ENCODE results near the gene C2CD2. TPM values are rescaled to one million over a fixed set of nuclear protein-coding genes. Genes with fewer than 3 reads are reported as not detected.

The C2CD2 gene
- total RNA-seq, 2 experiments from 2014 or later, result 8.2 to 8.8 TPM

DNA sequence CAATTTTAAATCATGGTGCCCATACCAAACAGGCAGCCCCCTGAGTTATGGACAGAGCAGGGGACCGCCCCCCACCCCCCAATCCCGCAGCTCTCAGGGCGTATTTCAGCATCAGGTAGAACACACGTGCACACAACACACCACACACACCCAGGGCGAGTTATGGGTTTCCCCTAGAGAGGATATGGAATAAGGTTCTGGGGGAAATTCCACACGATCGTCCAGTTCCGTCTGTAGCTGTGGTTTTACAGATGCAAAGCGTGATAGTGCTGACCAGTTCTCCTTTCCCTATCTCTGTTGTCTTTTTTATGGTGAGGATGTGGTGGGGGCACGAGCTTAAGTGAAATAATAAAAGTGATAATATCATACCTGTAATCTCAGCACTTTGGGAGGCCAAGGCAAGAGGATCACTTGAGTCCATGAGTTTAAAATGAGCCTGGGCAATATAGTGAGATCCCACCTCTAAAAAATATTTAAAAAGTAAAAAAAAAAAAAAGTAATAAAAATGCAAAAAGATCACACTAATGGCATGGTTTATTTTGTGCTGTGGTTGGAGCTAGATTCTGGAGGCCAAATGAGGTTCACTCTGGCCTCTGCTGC is 25.1 kb downstream of the C2CD2 start:
- ATAC-seq (ENCODE audit: poor library complexity), result no peak
- H3K36me3 Mint-ChIP-seq (ENCODE audit: low read depth), result peaks cover 9% of the 10 kb centered on the region
- H3K27me3 Mint-ChIP-seq, result peaks cover 7% of the 10 kb centered on the region
- no peaks in the 10 kb centered on the region for H3K9me3 Mint-ChIP-seq
- TF ChIP-seq, protein P1, sequence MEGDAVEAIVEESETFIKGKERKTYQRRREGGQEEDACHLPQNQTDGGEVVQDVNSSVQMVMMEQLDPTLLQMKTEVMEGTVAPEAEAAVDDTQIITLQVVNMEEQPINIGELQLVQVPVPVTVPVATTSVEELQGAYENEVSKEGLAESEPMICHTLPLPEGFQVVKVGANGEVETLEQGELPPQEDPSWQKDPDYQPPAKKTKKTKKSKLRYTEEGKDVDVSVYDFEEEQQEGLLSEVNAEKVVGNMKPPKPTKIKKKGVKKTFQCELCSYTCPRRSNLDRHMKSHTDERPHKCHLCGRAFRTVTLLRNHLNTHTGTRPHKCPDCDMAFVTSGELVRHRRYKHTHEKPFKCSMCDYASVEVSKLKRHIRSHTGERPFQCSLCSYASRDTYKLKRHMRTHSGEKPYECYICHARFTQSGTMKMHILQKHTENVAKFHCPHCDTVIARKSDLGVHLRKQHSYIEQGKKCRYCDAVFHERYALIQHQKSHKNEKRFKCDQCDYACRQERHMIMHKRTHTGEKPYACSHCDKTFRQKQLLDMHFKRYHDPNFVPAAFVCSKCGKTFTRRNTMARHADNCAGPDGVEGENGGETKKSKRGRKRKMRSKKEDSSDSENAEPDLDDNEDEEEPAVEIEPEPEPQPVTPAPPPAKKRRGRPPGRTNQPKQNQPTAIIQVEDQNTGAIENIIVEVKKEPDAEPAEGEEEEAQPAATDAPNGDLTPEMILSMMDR (IDR thresholded peaks at IDR 0.05), result no peak
- peak overlapping the region; percentile 95 for H3K27ac Mint-ChIP-seq
- ChIA-PET CTCF (no interaction called here), POLR2A (interaction anchor here (0.6 to 4.4 kb wide), 5 partner anchors 10 to 135 kb away, joined by 3 to 44 read pairs (median 3); partner anchors contain the start of gene PRDM15)
- Histone ChIP-seq H3K27ac (ENCODE audit: low read depth in 1 of 2, low read length in 2 of 2) (no peak overlapping the region), H3K9me3 (ENCODE audit: control insufficient read depth in 1 of 2, insufficient read depth in 1 of 2, low read length in 2 of 2) (peaks cover 0 to 4% of the 10 kb centered on the region in 2 experiments), H3K36me3 (ENCODE audit: insufficient read depth, low read length) (no peaks in the 10 kb centered on the region), H3K4me3 (ENCODE audit: low read length) (no peak overlapping the region), H3K4me1 (ENCODE audit: insufficient read depth, low read length) (peaks cover 48% of the 10 kb centered on the region), H3K27me3 (ENCODE audit: control insufficient read depth in 1 of 2, insufficient read depth in 2 of 2, low read length in 2 of 2) (peaks cover 0 to 2% of the 10 kb centered on the region in 2 experiments)
- peak overlapping the region; percentile 56 for H3K4me3 Mint-ChIP-seq
- peaks cover 58% of the 10 kb centered on the region for H3K4me1 Mint-ChIP-seq (ENCODE audit: low read depth)
- intact Hi-C loops (cut with DNase I, micrococcal nuclease), result loop anchor here in 1 of 2 experiments (5.0 kb wide), 1 partner anchor 84 kb away; the partner anchor contains the start of gene ZBTB21
- peak in 3 of 14 experiments; percentile 20 to 64 (median 64) for DNase-seq

DNA sequence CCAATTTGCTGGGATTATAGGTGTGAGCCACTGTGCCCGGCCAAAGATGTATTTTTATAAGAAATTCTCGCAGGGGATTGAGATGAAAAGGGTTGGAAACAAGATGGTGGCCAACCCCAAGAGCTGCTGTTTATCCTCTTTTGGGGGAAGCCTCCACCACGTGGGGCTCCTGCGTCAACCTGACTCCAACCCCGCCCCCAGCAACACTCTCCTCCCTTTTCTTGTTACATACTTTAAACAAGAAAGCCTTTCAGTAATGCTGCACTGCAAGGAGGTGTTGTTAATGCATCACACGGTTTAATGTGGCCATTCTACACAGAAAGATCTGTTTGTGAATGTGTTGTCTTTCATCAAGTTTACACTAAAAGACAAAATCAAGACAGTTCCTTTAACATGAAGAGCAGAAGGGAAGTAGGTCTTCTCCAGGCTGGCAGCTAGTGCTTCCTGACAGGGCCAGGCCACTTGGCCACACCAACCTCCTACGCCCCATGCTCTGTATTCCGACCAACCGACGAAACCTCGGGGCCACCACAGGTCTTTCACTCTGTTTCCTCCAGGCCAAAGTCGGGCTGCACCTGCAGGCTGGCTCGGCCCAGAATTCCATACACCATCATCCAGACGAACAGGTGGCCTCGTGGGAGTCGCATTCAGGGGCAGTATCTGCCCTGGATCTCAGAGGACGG is 25.9 kb downstream of the C2CD2 start:
- peak; percentile 36 for ATAC-seq (ENCODE audit: poor library complexity)
- ChIA-PET POLR2A (interaction anchor here (0.6 to 4.4 kb wide), 6 partner anchors 9 to 180 kb away, joined by 3 to 44 read pairs (median 5); partner anchors contain the start of gene PRDM15), CTCF (interaction anchor here (1.4 kb wide), 1 partner anchor 190 kb away, joined by 7 read pairs; no protein-coding TSS in a partner anchor)
- Histone ChIP-seq H3K9me3 (ENCODE audit: control insufficient read depth in 1 of 2, insufficient read depth in 1 of 2, low read length in 2 of 2) (peaks cover 0 to 4% of the 10 kb centered on the region in 2 experiments), H3K36me3 (ENCODE audit: insufficient read depth, low read length) (no peaks in the 10 kb centered on the region), H3K4me3 (ENCODE audit: low read length) (no peak overlapping the region), H3K27me3 (ENCODE audit: control insufficient read depth in 1 of 2, insufficient read depth in 2 of 2, low read length in 2 of 2) (no peaks in the 10 kb centered on the region), H3K27ac (ENCODE audit: low read depth in 1 of 2, low read length in 2 of 2) (no peak overlapping the region), H3K4me1 (ENCODE audit: insufficient read depth, low read length) (peaks cover 52% of the 10 kb centered on the region)
- Mint-ChIP-seq H3K4me1 (ENCODE audit: low read depth) (peaks cover 59% of the 10 kb centered on the region), H3K9me3 (no peaks in the 10 kb centered on the region), H3K36me3 (ENCODE audit: low read depth) (peaks cover 15% of the 10 kb centered on the region), H3K27ac (peak overlapping the region; percentile 95), H3K4me3 (peak overlapping the region; percentile 56), H3K27me3 (peaks cover under 1% of the 10 kb centered on the region)
- DNase-seq, result peak in 5 of 14 experiments; percentile 12 to 44 (median 37)
- intact Hi-C loops (cut with DNase I, micrococcal nuclease), result loop anchor here (2.0 to 5.0 kb wide), 4 partner anchors 49 to 189 kb away; partner anchors contain the start of genes ZBTB21 (in 2 of the 2) and PRDM15 (in 1 of the 2)
- TF ChIP-seq, protein P1 (IDR thresholded peaks at IDR 0.05), result no peak

- ChIA-PET CTCF (interaction anchor here (0.9 to 1.8 kb wide), 3 partner anchors 10 to 191 kb away, joined by 5 to 7 read pairs (median 7); no protein-coding TSS in a partner anchor), POLR2A (interaction anchor here (0.7 to 4.4 kb wide), 10 partner anchors 21 to 1047 kb away, joined by 3 to 44 read pairs (median 6); partner anchors contain the start of genes PRDM15 and ZBTB21)
- intact Hi-C loops (cut with DNase I, micrococcal nuclease), result loop anchor here (1.0 to 5.0 kb wide), 6 partner anchors 47 to 190 kb away; partner anchors contain the start of genes PRDM15 (in 2 of the 2) and ZBTB21 (in 2 of the 2)
- Histone ChIP-seq H3K27me3 (ENCODE audit: control insufficient read depth in 1 of 2, insufficient read depth in 2 of 2, low read length in 2 of 2) (no peaks in the 10 kb centered on the region), H3K4me3 (ENCODE audit: low read length) (peak overlapping the region; percentile 67), H3K4me1 (ENCODE audit: insufficient read depth, low read length) (peaks cover 52% of the 10 kb centered on the region), H3K27ac (ENCODE audit: low read depth in 1 of 2, low read length in 2 of 2) (peak overlapping the region; percentile 75 to 83), H3K36me3 (ENCODE audit: insufficient read depth, low read length) (no peaks in the 10 kb centered on the region), H3K9me3 (ENCODE audit: control insufficient read depth in 1 of 2, insufficient read depth in 1 of 2, low read length in 2 of 2) (peaks cover 0 to 4% of the 10 kb centered on the region in 2 experiments)
- peak overlapping the region; percentile 95 for H3K27ac Mint-ChIP-seq
- DNase-seq, result no peak
- TF ChIP-seq, protein P1 (IDR thresholded peaks at IDR 0.05), result no peak
- H3K36me3 Mint-ChIP-seq (ENCODE audit: low read depth), result peaks cover 15% of the 10 kb centered on the region
- peak; percentile 32 for ATAC-seq (ENCODE audit: poor library complexity)
- H3K9me3 Mint-ChIP-seq, result no peaks in the 10 kb centered on the region
- no peaks in the 10 kb centered on the region for H3K27me3 Mint-ChIP-seq
- H3K4me1 Mint-ChIP-seq (ENCODE audit: low read depth), result peaks cover 55% of the 10 kb centered on the region
- peak overlapping the region; percentile 90 for H3K4me3 Mint-ChIP-seq
Observed at GRCh38 chr21:41926807-41927171, 27.0 kb downstream of the C2CD2 start.
